AG04450 (cell line): Measurements from ENCODE around the gene AMOTL2. TPM values are rescaled to one million over a fixed set of nuclear protein-coding genes. Genes with fewer than 3 reads are reported as not detected.

ENCODE experiments used
- CTCF ChIA-PET: fragments of 300-600, 350-600 bp; formaldehyde crosslinking; extraction: SDS; loops from one replicate; lab custom pipeline; 2022; ENCODE audit warnings: antibody characterized with exemption, inconsistent platforms; lab: Charles Lee
- POLR2A ChIA-PET: fragments of 350-600 bp; formaldehyde crosslinking; extraction: SDS; loops from one replicate; lab custom pipeline; 2021; ENCODE audit warnings: antibody characterized with exemption, inconsistent platforms; lab: Yijun Ruan, JAX
- DNase-seq: peaks from one replicate; pipeline ENCODE4 v3.0.0-alpha.2; 2011; ENCODE audit warnings: low read depth, low spot score
- H3K27ac ChIP-seq: one replicate; pipeline ENCODE4 v1.5.1; 2012; ENCODE audit warnings: low read depth, low read length, control low read depth
- H3K27me3 ChIP-seq: one replicate; pipeline ENCODE4 v1.6.0; 2012; ENCODE audit warnings: low read length; ENCODE audit not compliant: control insufficient read depth, insufficient read depth
- H3K4me3 ChIP-seq: 2 replicates; pipeline ENCODE4 v1.5.1; 2011; ENCODE audit warnings: mild to moderate bottlenecking, low read depth, low read length, control low read depth
- H3K9me3 ChIP-seq: 2 replicates; pipeline ENCODE4 v1.5.1; 2012; ENCODE audit warnings: low read length; ENCODE audit not compliant: control insufficient read depth, insufficient read depth
- CTCF ChIP-seq: IDR thresholded peaks from 2 replicates; pipeline ENCODE4 v1.5.1; 2011; ENCODE audit warnings: low read depth, low read length, control low read depth, inconsistent platforms
- polyA plus RNA-seq: library from polyadenylated mRNA; depleted of rRNA; stranded (reverse); fragments of >200 nt; gene quantifications from 2 replicates; pipeline ENCODE4 v1.2.3, GENCODE V29; 2011

The AMOTL2 gene
- polyA plus RNA-seq, 1 experiment = 74.5 TPM

- H3K4me3 ChIP-seq = no peak overlapping the region
- peaks cover 8% of the 10 kb centered on the region; the same call in 1 of the 2 replicates for H3K9me3 ChIP-seq
- no peaks in the 10 kb centered on the region for H3K27me3 ChIP-seq
- no peak for DNase-seq
- ChIA-PET CTCF (interaction anchor here (1.0 kb wide), 1 partner anchor 68 kb away, joined by 3 read pairs; no protein-coding TSS in a partner anchor), POLR2A (interaction anchor here (5.1 kb wide), 1 partner anchor 50 kb away, joined by 40 read pairs; no protein-coding TSS in a partner anchor)
- H3K27ac ChIP-seq = no peak overlapping the region
- no peak for TF ChIP-seq CTCF
Measured at GRCh38 chr3:134376786-134377426, 2.7 kb upstream of the AMOTL2 start.

- CTCF ChIA-PET = no interaction called here
- POLR2A ChIA-PET = interaction anchor here (5.1 kb wide), 1 partner anchor 50 kb away, joined by 40 read pairs; no protein-coding TSS in a partner anchor
Measured at GRCh38 chr3:134376385-134376765, 2.1 kb upstream of the AMOTL2 start.

DNA sequence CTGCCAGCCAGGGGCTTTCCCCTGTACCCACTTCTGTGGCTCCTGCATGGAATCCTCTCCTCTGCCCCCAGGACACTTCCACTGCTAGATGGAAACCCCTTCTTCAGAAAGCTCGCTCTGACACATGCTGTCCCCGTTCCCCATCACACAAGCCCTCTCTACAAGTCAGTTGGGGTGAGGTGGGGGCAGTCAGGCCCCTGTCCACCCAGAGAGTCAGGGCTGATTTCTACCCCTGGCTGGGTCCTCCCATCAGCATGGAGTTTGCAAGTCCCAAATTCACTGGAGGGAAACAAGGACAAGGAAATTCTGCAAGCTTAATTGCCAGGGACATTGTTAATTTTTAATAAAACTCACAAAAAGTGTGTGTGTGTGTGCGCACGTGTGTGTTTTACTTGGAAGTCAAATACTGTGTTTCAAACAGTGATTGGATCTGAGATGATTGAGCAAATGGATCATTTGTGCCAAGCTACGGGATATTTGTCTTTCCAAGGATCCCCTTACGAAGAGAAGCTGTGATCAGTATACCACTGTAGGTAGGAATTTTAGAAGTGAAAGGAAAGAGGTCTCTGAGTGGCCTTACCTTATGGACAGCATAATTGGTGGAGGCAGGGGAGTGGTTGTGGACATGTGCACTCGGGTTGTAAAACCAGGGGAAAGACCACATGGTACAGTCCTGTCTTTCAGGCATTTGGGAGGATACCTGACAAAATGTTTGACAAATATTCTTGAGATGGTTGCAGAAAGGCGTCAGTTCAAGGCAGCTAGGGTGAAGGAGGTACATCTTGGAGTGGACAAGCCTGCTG lies 1.5 kb upstream of the AMOTL2 start:
- Histone ChIP-seq H3K27me3 (no peaks in the 10 kb centered on the region), H3K4me3 (no peak overlapping the region), H3K27ac (no peak overlapping the region), H3K9me3 (peaks cover 8% of the 10 kb centered on the region; the same call in 1 of the 2 replicates)
- ChIA-PET CTCF (interaction anchor here (1.4 kb wide), 1 partner anchor 73 kb away, joined by 4 read pairs; no protein-coding TSS in a partner anchor), POLR2A (interaction anchor here (3.2 to 5.1 kb wide), 3 partner anchors 11 to 89 kb away, joined by 22 to 72 read pairs (median 40); no protein-coding TSS in a partner anchor)
- no peak for TF ChIP-seq CTCF
- no peak for DNase-seq

More at GRCh38 chr3:134376385-134376765, 2.1 kb upstream of the AMOTL2 start:
- no peak for TF ChIP-seq CTCF
- H3K4me3 ChIP-seq = no peak overlapping the region
- H3K27me3 ChIP-seq = no peaks in the 10 kb centered on the region
- no peak overlapping the region for H3K27ac ChIP-seq
- DNase-seq = no peak
- peaks cover 8% of the 10 kb centered on the region; the same call in 1 of the 2 replicates for H3K9me3 ChIP-seq

- no peak for DNase-seq
- peaks cover 8% of the 10 kb centered on the region; the same call in 1 of the 2 replicates for H3K9me3 ChIP-seq
- POLR2A ChIA-PET = interaction anchor here (0.5 to 7.0 kb wide), 26 partner anchors 11 to 531 kb away, joined by 3 to 72 read pairs (median 7); partner anchors contain the start of genes ANAPC13 and CEP63
Measured at GRCh38 chr3:134374791-134375581, 739 bp upstream of the AMOTL2 start.

More at GRCh38 chr3:134374791-134375581, 739 bp upstream of the AMOTL2 start:
- H3K27ac ChIP-seq = peak overlapping the region; percentile 80
- H3K4me3 ChIP-seq = peak overlapping the region; percentile 67
- CTCF ChIA-PET = interaction anchor here (0.6 to 1.7 kb wide), 6 partner anchors 66 to 164 kb away, joined by 3 to 7 read pairs (median 4); no protein-coding TSS in a partner anchor
- TF ChIP-seq CTCF = no peak
- no peaks in the 10 kb centered on the region for H3K27me3 ChIP-seq
